Kidney (tissue), 14 donors: ENCODE measurements around the gene GALNT17. TPM values are rescaled to one million over a fixed set of nuclear protein-coding genes. Genes with fewer than 3 reads are reported as not detected.

Source experiments
- DNase-seq, 5 donors: peaks; one replicate each; pipeline ENCODE4 v3.0.0-alpha.2; 2013 to 2020
- FAIRE-seq: peaks from 2 replicates; lab custom pipeline; 2012; peaks lifted over from hg19 to GRCh38; lab: Jason Lieb, UNC
- H3K27ac ChIP-seq, 2 donors: one replicate each; pipeline ENCODE4 v1.7.0; 2013; ENCODE audit warnings: low read depth in 2 of 2, low read length in 2 of 2, inconsistent platforms in 1 of 2
- H3K27me3 ChIP-seq: one replicate; pipeline ENCODE4 v1.7.1; 2013; ENCODE audit warnings: low read length, inconsistent platforms; ENCODE audit not compliant: control insufficient read depth, insufficient read depth
- H3K36me3 ChIP-seq, 3 donors: one replicate each; pipeline versions ENCODE4 v1.7.0 to v1.7.1; 2013; ENCODE audit warnings: low read length in 3 of 3, control low read depth in 1 of 3, inconsistent platforms in 1 of 3; ENCODE audit not compliant: insufficient read depth in 3 of 3, control insufficient read depth in 2 of 3
- H3K4me1 ChIP-seq, 3 donors: one replicate each; pipeline versions ENCODE4 v1.7.0 to v1.7.1; 2013; ENCODE audit warnings: low read length in 3 of 3, inconsistent platforms in 1 of 3, low read depth in 1 of 3; ENCODE audit not compliant: control insufficient read depth in 2 of 3, insufficient read depth in 2 of 3
- H3K4me3 ChIP-seq, 3 donors: one replicate each; pipeline versions ENCODE4 v1.7.0 to v1.8.1; 2013; ENCODE audit warnings: low read length in 3 of 3, control low read depth in 1 of 3, inconsistent platforms in 1 of 3
- H3K9ac ChIP-seq, 3 donors: one replicate each; pipeline versions ENCODE4 v1.7.0 to v1.7.1; 2013; ENCODE audit warnings: low read length in 3 of 3, control low read depth in 1 of 3, inconsistent platforms in 1 of 3
- H3K9me3 ChIP-seq, 3 donors: one replicate each; pipeline versions ENCODE4 v1.7.0 to v1.7.1; 2013; ENCODE audit warnings: low read length in 3 of 3, control low read depth in 1 of 3, inconsistent platforms in 1 of 3; ENCODE audit not compliant: control insufficient read depth in 2 of 3, insufficient read depth in 1 of 3
- CTCF ChIP-seq: IDR thresholded peaks from 3 replicates; pipeline ENCODE4 v1.5.1; 2012; ENCODE audit warnings: mild to moderate bottlenecking, moderate library complexity, borderline replicate concordance; ENCODE audit not compliant: insufficient read depth; ENCODE audit errors: extremely low read depth
- intact Hi-C: fragments of 100-400 bp; cut with DNase I; formaldehyde crosslinking; loops from one replicate; pipeline ENCODE4 v1.11.1; 2022
- polyA plus RNA-seq: library from polyadenylated mRNA; stranded (reverse); fragments of 350-450 nt; fragmentation: Illumina TruSeq; extraction: RNeasy Lipid Tissue Mini Kit (QIAGEN cat#74804); gene quantifications from one replicate; pipeline ENCODE4 v1.2.3, GENCODE V29; 2014; ENCODE audit warnings: low read depth, low replicate concordance; ENCODE audit not compliant: insufficient read depth
- total RNA-seq: library from RNA; stranded (reverse); fragmentation: NEBNext Ultra II Directional; extraction: Animal tissue kit (Norgen Biotek cat#: 25700); gene quantifications from one replicate; pipeline ENCODE4 v1.2.1, GENCODE V29; 2021
- donor health status: control.
- donor health status: control.
- donor health status: control.
- donor health status: control.
- donor health status: control.
- donor health status: DM: yes; HTN: yes; CAD: no.
- donor health status: Normal renal cell carcinoma (clear cell type).

Gene GALNT17
- total and polyA plus RNA-seq, 2 donors from 2014 or later, result 2.4 to 5.5 TPM

DNA sequence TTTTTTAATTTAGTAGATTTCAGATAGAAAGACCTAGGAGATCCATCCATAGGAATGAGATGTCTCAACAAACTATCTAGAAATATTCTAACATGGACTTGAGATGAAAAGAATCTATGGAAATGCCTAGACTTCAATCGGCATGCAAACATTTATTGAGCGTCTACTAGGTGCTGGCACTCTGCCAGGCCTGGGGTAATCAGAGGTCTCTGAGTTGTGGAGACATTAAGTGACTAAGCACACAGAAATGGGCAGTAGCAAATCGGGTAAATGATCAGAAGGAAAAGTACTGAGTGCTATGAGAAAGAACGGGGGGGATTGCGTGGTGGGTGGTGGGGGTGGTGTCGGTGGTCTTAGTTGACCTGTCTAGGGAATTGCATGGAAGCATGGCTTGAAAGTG, 466.6 kb downstream of the GALNT17 start:
- H3K9ac ChIP-seq, result no peak overlapping the region
- DNase-seq, result no peak
- no peak overlapping the region for H3K4me3 ChIP-seq
- H3K9me3 ChIP-seq, result peaks cover 0 to 2% (median 0%) of the 10 kb centered on the region in 3 donors
- no peak for FAIRE-seq
- TF ChIP-seq CTCF, result no peak
- H3K27me3 ChIP-seq, result no peaks in the 10 kb centered on the region
- no peaks in the 10 kb centered on the region for H3K36me3 ChIP-seq
- intact Hi-C loops, result no loop called here
- no peaks in the 10 kb centered on the region for H3K4me1 ChIP-seq
- H3K27ac ChIP-seq, result no peak overlapping the region

DNA sequence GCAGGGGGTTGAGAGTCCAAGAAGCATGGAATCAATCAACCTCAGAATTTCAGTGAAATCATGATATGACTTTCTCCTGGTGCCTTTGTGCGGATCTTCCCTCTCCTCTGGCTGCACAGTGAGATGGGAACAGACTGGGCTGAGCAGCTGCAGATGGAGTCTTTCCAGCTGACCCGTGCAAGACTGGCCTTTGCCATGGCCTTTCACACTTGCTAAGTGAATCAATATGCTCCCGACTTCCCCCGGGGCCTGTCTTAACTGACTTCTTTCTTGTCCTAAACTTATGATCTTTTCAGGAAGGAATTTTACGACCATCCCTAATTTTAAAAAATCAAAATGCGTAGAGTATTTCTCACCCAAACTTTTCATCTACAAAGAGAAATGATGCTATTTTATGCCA, 469.9 kb downstream of the GALNT17 start:
- Histone ChIP-seq H3K27ac (no peak overlapping the region), H3K9ac (no peak overlapping the region), H3K36me3 (no peaks in the 10 kb centered on the region), H3K4me1 (no peaks in the 10 kb centered on the region), H3K27me3 (no peaks in the 10 kb centered on the region), H3K9me3 (peaks cover 0 to 6% (median 0%) of the 10 kb centered on the region in 3 donors), H3K4me3 (no peak overlapping the region)
- no peak for FAIRE-seq
- intact Hi-C loops, result no loop called here
- no peak for TF ChIP-seq CTCF
- DNase-seq, result peak; percentile 33 to 80 (median 40)

- no peak for DNase-seq
- H3K9ac ChIP-seq, result no peak overlapping the region
- H3K27me3 ChIP-seq, result no peaks in the 10 kb centered on the region
- H3K27ac ChIP-seq, result no peak overlapping the region
- no peak for TF ChIP-seq CTCF
- H3K9me3 ChIP-seq, result peaks cover 0 to 6% (median 0%) of the 10 kb centered on the region in 3 donors
- H3K4me3 ChIP-seq, result no peak overlapping the region
- no peaks in the 10 kb centered on the region for H3K36me3 ChIP-seq
- no peak for FAIRE-seq
- H3K4me1 ChIP-seq, result no peaks in the 10 kb centered on the region
- intact Hi-C loops, result no loop called here
These were observed 473.0 kb downstream of the GALNT17 start for GRCh38 chr7:71604818-71605414.

DNA sequence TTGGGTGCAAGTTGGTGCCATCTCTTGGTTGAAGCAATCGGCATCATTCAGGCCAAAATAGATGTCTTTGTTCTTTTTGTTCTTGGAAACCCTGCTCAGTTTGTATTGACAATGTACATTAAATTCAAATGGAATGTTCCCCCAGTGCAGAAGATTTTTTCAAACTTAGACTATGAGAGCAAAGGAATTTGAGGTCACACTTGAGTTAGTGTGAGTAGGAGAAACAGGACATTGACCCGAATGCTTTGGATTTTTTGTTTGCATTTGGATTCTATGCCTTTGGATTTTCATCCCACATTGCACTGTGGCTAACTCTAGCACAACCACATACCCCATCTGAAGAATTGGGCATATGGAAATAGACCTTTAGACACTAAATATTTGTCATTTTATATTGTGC, 480.0 kb downstream of the GALNT17 start:
- DNase-seq, result peak in 1 of 5 donors; percentile 8
- FAIRE-seq, result no peak

More for the DNA sequence above, 480.0 kb downstream of the GALNT17 start:
- no peak overlapping the region for H3K27ac ChIP-seq
- H3K4me3 ChIP-seq, result no peak overlapping the region
- intact Hi-C loops, result no loop called here
- H3K4me1 ChIP-seq, result no peaks in the 10 kb centered on the region
- H3K9ac ChIP-seq, result no peak overlapping the region
- TF ChIP-seq CTCF, result no peak
- no peaks in the 10 kb centered on the region for H3K36me3 ChIP-seq
- H3K27me3 ChIP-seq, result no peaks in the 10 kb centered on the region
- no peaks in the 10 kb centered on the region for H3K9me3 ChIP-seq
